IPS-18c (cell line): ENCODE measurements around the gene FBXO2.
"Not testable (repeated sequence)": the region's sequence is repeated elsewhere in the genome, so short reads cannot be mapped to it uniquely, and the experiment has no call there.

Experiments used
- H3K4me3 ChIP-seq: 2 replicates; pipeline ENCODE4 v1.7.0; 2013; ENCODE audit warnings: low read depth, mild to moderate bottlenecking, low read length, moderate library complexity; ENCODE audit not compliant: insufficient read depth
- H3K9me3 ChIP-seq: one replicate; pipeline ENCODE4 v1.6.1; 2013; ENCODE audit warnings: mild to moderate bottlenecking, low read length, moderate library complexity; ENCODE audit not compliant: control insufficient read depth, insufficient read depth

The FBXO2 gene

DNA sequence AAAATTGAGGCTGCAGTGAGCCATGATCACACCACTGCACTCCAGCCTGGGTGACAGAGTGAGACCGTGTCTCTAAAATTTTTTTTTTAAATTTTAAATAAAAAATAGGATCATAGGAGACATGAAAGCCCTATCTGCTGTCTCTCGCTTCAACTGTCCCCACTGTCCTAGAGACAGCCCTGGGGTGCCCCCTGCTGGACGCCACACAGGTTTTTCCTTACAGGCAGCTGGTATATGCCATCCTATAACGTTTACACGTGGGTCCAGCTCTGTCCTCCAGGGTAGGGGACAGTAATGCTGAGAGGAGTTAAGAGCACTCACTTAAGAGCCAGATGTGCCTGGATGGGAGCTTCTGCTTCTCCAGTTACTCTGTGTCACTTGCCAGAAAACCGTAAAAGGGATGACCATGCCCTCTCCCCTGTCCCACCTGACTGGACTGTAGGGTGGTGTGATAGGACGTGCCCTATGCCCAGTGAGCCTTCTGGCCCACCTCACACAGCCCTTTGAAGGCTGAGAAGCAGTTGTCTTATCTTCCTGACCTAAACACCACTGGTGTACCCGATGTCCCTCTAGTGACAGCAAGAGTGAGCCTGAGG is 8.5 kb downstream of the FBXO2 start:
- Histone ChIP-seq H3K9me3 (no peaks in the 10 kb centered on the region), H3K4me3 (no peak overlapping the region)

DNA sequence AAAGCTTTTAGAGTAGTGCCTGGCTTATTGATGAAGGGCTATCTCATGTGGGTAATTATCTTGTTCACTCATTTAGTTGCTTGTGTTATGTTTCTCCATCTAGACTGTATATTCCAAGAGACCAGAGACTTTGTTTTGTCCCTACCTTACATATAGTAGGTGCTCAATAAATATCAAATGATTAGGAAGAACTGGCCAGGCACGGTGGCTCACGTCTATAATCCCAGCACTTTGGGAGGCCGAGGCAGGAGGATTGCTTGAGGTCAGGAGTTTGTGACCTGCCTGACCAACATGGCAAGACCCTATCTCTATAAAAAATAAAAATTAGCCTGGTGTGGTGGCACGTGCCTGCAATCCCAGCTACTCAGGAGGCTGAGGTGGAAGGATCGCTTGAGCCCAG is 9.0 kb downstream of the FBXO2 start:
- no peaks in the 10 kb centered on the region for H3K9me3 ChIP-seq

GRCh38 chr1:11643782-11644181 is 10.4 kb downstream of the FBXO2 start:
- no peak overlapping the region for H3K4me3 ChIP-seq

More for the DNA sequence above, 9.0 kb downstream of the FBXO2 start:
- no peak overlapping the region for H3K4me3 ChIP-seq

DNA sequence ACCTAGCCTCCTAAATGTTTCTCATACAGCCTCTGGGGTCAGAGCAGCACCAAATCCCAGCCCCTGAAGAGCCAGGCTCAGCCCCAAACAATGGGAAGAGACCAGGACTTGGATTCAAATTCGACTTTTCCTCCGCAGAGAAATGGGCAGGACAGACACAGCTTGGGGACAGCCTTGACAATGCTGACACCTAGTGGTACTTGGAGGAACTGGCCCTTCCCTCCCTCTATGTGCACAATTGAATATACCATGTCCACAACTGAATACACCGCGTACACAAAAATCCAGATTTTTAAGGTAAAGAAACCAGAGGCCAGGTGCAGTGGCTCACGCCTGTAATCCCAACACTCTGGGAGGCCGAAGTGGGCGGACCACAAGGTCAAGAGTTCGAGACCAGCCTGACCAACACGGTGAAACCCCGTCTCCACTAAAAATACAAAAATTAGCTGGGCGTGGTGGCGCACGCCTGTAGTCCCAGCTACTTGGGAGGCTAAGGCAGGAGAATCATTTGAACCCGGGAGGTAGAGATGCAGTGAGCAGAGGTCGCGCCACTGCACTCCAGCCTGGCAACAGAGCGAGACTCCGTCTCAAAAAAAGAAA is 11.7 kb downstream of the FBXO2 start:
- H3K4me3 ChIP-seq, H3K9me3 ChIP-seq: not testable (repeated sequence)

More at GRCh38 chr1:11643782-11644181, 10.4 kb downstream of the FBXO2 start:
- no peaks in the 10 kb centered on the region for H3K9me3 ChIP-seq

DNA sequence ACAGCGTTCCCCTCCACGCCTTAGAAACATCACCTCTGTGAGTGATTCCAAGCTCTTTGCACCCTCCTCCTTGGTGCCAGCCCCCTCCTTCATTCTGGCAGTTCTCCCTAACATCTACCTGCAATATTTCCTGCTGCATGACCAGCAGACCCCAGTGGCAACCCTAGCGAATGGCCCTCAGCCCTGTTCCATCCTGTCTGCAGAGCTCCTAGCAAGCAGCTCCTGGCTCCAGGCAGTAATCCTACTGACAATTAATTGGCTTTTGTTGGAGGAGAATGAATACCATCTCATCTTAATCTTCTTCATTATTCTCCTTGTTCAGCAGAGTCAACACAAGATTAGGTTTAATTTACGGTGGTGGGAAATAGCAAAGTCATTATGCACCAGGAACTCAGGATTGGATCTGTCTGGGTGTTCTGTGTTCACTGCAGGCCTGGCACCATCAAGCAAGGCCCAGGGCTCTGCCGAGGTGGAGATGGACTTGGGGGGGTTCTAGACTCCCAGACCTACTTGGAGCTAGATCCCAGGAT is 12.4 kb downstream of the FBXO2 start:
- no peak overlapping the region for H3K4me3 ChIP-seq
- H3K9me3 ChIP-seq = no peaks in the 10 kb centered on the region

DNA sequence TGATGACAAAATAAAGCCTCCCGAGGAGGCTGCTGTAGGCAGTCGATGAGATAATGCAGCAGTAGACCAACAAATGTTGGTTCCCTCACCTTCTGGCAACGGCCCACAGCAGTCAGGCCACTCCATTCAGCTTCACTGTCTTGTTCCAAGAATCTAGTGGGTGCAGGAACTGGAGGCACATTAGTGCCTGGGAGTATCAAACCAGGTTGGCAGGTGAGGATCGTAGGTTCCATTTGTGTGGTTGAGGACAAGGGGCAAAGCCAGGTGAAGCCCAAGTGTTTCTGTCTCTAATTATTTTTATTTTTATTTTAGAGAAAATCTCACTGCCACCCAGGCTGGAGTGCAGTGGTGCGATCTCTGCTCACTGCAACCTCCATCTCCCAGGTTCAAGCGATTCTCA is 13.3 kb downstream of the FBXO2 start:
- Histone ChIP-seq H3K9me3 (no peaks in the 10 kb centered on the region), H3K4me3 (no peak overlapping the region)

- H3K4me3 ChIP-seq = no peak overlapping the region
- no peaks in the 10 kb centered on the region for H3K9me3 ChIP-seq
Measured at GRCh38 chr1:11640101-11640500, 14.1 kb downstream of the FBXO2 start.

- Histone ChIP-seq H3K4me3 (no peak overlapping the region), H3K9me3 (no peaks in the 10 kb centered on the region)
Measured at GRCh38 chr1:11639372-11639771, 14.9 kb downstream of the FBXO2 start.

GRCh38 chr1:11638121-11638520 is 16.1 kb downstream of the FBXO2 start:
- no peaks in the 10 kb centered on the region for H3K9me3 ChIP-seq
- H3K4me3 ChIP-seq = no peak overlapping the region

GRCh38 chr1:11634365-11635192 is 19.6 kb downstream of the FBXO2 start:
- H3K4me3 ChIP-seq = no peak overlapping the region
- no peaks in the 10 kb centered on the region for H3K9me3 ChIP-seq

GRCh38 chr1:11629184-11630016 is 24.8 kb downstream of the FBXO2 start:
- Histone ChIP-seq H3K9me3 (no peaks in the 10 kb centered on the region), H3K4me3 (no peak overlapping the region)

- Histone ChIP-seq H3K4me3 (no peak overlapping the region), H3K9me3 (no peaks in the 10 kb centered on the region)
Measured at GRCh38 chr1:11628767-11629166, 25.5 kb downstream of the FBXO2 start.

DNA sequence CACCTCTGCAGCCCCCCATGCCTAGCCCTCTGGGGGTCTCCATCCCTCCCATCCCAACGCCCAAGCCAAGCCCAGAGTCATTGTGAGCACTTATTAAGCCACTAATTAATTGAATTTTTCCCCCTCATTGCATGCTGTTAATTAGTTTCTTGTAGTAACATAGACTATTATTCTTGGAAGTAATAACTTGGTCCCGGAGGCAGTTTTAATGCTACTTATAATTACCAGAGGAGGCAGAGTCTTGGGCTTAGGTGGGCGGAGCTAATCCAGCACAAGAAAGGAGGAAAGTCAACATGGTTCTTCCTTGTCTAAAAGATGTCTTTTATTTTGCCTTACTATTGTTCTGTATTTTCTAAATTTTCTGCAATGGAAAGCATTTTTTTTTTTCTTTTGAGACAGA is 27.7 kb downstream of the FBXO2 start:
- Histone ChIP-seq H3K4me3 (no peak overlapping the region), H3K9me3 (no peaks in the 10 kb centered on the region)

GRCh38 chr1:11623702-11624101 is 30.5 kb downstream of the FBXO2 start:
- no peaks in the 10 kb centered on the region for H3K9me3 ChIP-seq
- H3K4me3 ChIP-seq = no peak overlapping the region

- no peaks in the 10 kb centered on the region for H3K9me3 ChIP-seq
- no peak overlapping the region for H3K4me3 ChIP-seq
Measured at GRCh38 chr1:11622398-11622797, 31.8 kb downstream of the FBXO2 start.

GRCh38 chr1:11620924-11621323 is 33.3 kb downstream of the FBXO2 start:
- H3K9me3 ChIP-seq = no peaks in the 10 kb centered on the region
- no peak overlapping the region for H3K4me3 ChIP-seq

GRCh38 chr1:11620405-11620804 is 33.8 kb downstream of the FBXO2 start:
- Histone ChIP-seq H3K4me3 (no peak overlapping the region), H3K9me3 (no peaks in the 10 kb centered on the region)
